T-helper 2 cell treated with Interferon-gamma antibody and Interleukin-4, amounts not matched to agents 5 μg/mL and 100 μg/mL, for 36 hours (primary cell): ENCODE measurements around the gene PRELP.
"Not testable (repeated sequence)": the region's sequence is repeated elsewhere in the genome, so short reads cannot be mapped to it uniquely, and the experiment has no call there.

Experiments
- DNase-seq: peaks from one replicate; pipeline ENCODE4 v3.0.0; 2021; ENCODE audit warnings: low spot score
- H3K27ac Mint-ChIP-seq: one replicate; pipeline ENCODE4 v1.8.0; 2021; ENCODE audit warnings: mild to moderate bottlenecking, mixed read lengths
- H3K27me3 Mint-ChIP-seq: one replicate; pipeline ENCODE4 v1.8.0; 2021; ENCODE audit warnings: low read depth, mixed read lengths
- H3K36me3 Mint-ChIP-seq: one replicate; pipeline ENCODE4 v1.8.0; 2021; ENCODE audit warnings: low read depth, mixed read lengths
- H3K4me1 Mint-ChIP-seq: one replicate; pipeline ENCODE4 v1.8.0; 2021; ENCODE audit warnings: low read depth, mixed read lengths
- H3K4me3 Mint-ChIP-seq: one replicate; pipeline ENCODE4 v1.8.0; 2022; ENCODE audit warnings: mild to moderate bottlenecking, moderate library complexity, mixed read lengths
- H3K9me3 Mint-ChIP-seq: one replicate; pipeline ENCODE4 v1.8.0; 2021; ENCODE audit warnings: mixed read lengths

The PRELP gene

GRCh38 chr1:203512517-203512847, 36.9 kb downstream of the PRELP start:
- Mint-ChIP-seq H3K36me3 (no peaks in the 10 kb centered on the region), H3K4me3 (no peak overlapping the region), H3K27me3 (no peaks in the 10 kb centered on the region), H3K27ac (peak overlapping the region; percentile 46), H3K9me3 (no peaks in the 10 kb centered on the region), H3K4me1 (peaks cover 21% of the 10 kb centered on the region)
- DNase-seq = no peak

GRCh38 chr1:203512848-203513584, 37.4 kb downstream of the PRELP start:
- Mint-ChIP-seq H3K4me1 (peaks cover 21% of the 10 kb centered on the region), H3K27ac (peak overlapping the region; percentile 86), H3K4me3 (peak overlapping the region; percentile 19), H3K9me3 (no peaks in the 10 kb centered on the region), H3K27me3 (no peaks in the 10 kb centered on the region), H3K36me3 (no peaks in the 10 kb centered on the region)
- peak; percentile 61 for DNase-seq

GRCh38 chr1:203513585-203514031, 38.0 kb downstream of the PRELP start:
- Mint-ChIP-seq H3K27me3 (no peaks in the 10 kb centered on the region), H3K9me3 (no peaks in the 10 kb centered on the region), H3K4me3 (no peak overlapping the region), H3K36me3 (no peaks in the 10 kb centered on the region), H3K27ac (peak overlapping the region; percentile 86), H3K4me1 (peaks cover 21% of the 10 kb centered on the region)
- DNase-seq = no peak

DNA sequence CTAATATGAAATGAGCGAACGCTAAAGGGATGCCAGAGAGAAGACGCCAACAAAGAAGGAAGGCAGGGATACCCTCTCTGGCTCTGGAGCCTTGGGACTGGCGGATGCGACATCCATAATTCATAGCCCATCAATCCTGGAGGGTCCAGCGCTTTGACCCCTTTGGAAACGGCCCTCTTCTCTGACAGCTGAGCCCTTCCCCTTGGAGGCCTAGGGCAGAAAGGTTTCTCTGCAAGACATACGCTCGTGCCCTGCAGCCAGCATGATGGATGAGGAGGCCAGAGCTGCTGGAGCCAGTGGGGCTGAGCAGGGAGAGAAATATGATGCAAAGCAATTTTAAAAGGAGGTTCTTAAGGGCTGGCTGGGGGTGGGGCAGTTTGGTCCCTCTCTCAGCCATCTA, 40.6 kb downstream of the PRELP start:
- Mint-ChIP-seq H3K36me3 (no peaks in the 10 kb centered on the region), H3K4me3 (no peak overlapping the region), H3K27me3 (no peaks in the 10 kb centered on the region), H3K4me1 (peaks cover 21% of the 10 kb centered on the region), H3K27ac (no peak overlapping the region), H3K9me3 (no peaks in the 10 kb centered on the region)
- DNase-seq = no peak

- H3K27ac Mint-ChIP-seq = no peak overlapping the region
- peaks cover 21% of the 10 kb centered on the region for H3K4me1 Mint-ChIP-seq
- no peaks in the 10 kb centered on the region for H3K27me3 Mint-ChIP-seq
- H3K4me3 Mint-ChIP-seq = no peak overlapping the region
- H3K9me3 Mint-ChIP-seq = no peaks in the 10 kb centered on the region
- no peak for DNase-seq
- H3K36me3 Mint-ChIP-seq = no peaks in the 10 kb centered on the region
Measured at GRCh38 chr1:203516906-203517305, 41.3 kb downstream of the PRELP start.

GRCh38 chr1:203517426-203518110, 42.0 kb downstream of the PRELP start:
- Mint-ChIP-seq H3K9me3 (no peaks in the 10 kb centered on the region), H3K27me3 (no peaks in the 10 kb centered on the region), H3K4me1 (peaks cover 19% of the 10 kb centered on the region), H3K4me3 (no peak overlapping the region), H3K27ac (no peak overlapping the region), H3K36me3 (no peaks in the 10 kb centered on the region)
- no peak for DNase-seq

DNA sequence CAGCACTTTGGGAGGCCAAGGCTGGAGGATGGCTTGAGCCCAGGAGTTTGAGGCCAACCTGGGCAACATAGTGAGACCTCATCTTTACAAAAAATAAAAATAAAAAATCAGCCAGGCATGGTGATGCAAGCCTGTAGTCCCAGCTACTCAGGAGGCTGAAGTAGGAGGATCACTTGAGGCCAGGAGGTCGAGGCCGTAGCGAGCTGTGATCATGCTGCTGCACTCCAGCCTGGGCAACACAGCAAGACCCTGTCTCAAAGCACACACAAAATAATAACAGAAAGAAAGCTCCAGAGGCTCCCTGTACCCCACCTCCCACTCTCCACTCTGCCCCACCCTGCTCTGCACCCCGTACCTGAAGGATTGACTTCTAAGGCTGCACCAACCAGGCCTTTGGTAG, 42.5 kb downstream of the PRELP start:
- not testable (repeated sequence) for H3K4me3 Mint-ChIP-seq, H3K36me3 Mint-ChIP-seq, H3K9me3 Mint-ChIP-seq, DNase-seq, H3K27me3 Mint-ChIP-seq, H3K27ac Mint-ChIP-seq
- H3K4me1 Mint-ChIP-seq = peaks cover 13% of the 10 kb centered on the region

DNA sequence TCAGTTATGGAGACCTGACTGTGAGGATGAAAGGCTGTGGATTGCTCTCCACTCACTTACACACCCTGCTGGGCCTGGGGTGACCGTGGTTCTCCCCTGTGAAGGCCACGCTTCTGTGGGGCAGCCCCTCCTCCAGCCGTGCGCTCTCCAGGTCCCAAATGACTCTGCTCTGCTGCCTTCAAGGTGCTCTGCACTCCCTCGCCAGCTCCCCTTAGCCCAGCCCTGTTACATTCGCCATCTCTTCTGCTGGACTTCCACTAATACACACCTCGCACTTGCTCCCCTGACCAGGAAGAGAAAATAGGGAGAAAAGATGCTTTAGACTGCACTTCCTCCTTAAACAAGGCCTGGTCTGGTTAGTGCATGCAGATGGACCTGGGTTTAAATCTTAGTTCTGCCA, 42.9 kb downstream of the PRELP start:
- DNase-seq = no peak
- Mint-ChIP-seq H3K4me3 (no peak overlapping the region), H3K27ac (no peak overlapping the region), H3K4me1 (peaks cover 9% of the 10 kb centered on the region), H3K36me3 (no peaks in the 10 kb centered on the region), H3K27me3 (no peaks in the 10 kb centered on the region), H3K9me3 (no peaks in the 10 kb centered on the region)

DNA sequence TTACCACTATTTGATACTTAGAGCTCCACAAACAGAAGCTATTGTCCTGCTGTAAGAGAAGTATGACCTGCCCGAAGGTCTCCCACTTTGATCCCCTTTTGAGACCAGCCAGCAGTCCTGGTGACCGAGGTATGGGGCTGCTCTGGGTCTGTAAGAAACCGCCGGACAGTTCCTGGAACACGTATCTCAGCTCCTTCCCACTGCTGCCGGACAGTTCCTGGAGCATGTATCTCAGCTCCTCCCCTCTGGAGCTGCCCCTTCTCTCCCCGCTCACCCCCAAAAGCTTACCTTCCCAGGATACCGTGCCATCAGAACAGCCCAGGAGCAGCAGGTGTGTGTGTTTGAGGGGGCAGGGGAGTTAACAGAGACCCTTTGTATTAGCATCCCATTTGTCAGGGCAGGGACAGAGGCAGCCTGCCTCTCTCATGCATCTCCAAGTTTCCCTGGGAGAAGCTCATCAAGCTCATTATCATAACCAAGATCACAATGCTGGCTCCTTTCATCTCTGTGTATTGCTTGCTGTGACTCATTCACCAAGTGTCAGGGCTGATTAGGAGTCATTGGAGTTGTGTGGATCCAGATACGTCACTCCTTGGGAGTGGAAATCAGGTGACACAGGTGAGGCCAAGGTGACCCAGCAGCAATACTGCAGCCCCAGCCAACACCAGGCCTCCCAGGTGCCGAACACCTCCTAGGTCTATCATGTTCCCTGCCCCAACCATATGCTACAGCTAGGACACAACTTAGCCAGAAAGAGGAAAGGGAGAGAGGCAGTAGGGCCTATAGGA, 43.6 kb downstream of the PRELP start:
- H3K27ac Mint-ChIP-seq = no peak overlapping the region
- DNase-seq = no peak
- no peaks in the 10 kb centered on the region for H3K9me3 Mint-ChIP-seq
- no peak overlapping the region for H3K4me3 Mint-ChIP-seq
- peaks cover 3% of the 10 kb centered on the region for H3K4me1 Mint-ChIP-seq
- no peaks in the 10 kb centered on the region for H3K36me3 Mint-ChIP-seq
- H3K27me3 Mint-ChIP-seq = no peaks in the 10 kb centered on the region

DNA sequence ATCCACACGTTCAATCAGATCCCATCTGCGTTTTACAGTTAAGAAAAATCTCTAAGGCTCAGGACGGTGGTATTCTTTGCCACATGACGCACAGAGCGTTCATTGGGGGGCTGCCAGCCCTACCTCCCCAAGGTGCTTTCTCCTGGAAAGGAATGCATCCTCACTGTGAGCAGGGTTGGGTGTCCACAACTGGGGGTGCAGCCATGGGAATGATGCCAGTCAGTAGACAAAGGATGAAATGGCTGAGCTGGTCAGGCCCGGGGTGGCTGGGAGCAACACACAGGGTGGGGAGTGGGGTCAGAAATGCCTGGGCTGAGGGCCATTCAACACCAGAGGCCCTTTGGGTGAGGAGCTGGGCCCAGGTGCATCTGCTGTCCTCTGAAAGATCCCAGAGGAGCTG, 44.3 kb downstream of the PRELP start:
- Mint-ChIP-seq H3K27ac (no peak overlapping the region), H3K27me3 (no peaks in the 10 kb centered on the region), H3K4me1 (no peaks in the 10 kb centered on the region), H3K4me3 (no peak overlapping the region), H3K36me3 (no peaks in the 10 kb centered on the region), H3K9me3 (no peaks in the 10 kb centered on the region)
- no peak for DNase-seq

- no peaks in the 10 kb centered on the region for H3K9me3 Mint-ChIP-seq
- no peaks in the 10 kb centered on the region for H3K4me1 Mint-ChIP-seq
- no peak overlapping the region for H3K27ac Mint-ChIP-seq
- no peak for DNase-seq
- no peak overlapping the region for H3K4me3 Mint-ChIP-seq
- no peaks in the 10 kb centered on the region for H3K27me3 Mint-ChIP-seq
- H3K36me3 Mint-ChIP-seq = no peaks in the 10 kb centered on the region
Measured at GRCh38 chr1:203520315-203520714, 44.7 kb downstream of the PRELP start.

DNA sequence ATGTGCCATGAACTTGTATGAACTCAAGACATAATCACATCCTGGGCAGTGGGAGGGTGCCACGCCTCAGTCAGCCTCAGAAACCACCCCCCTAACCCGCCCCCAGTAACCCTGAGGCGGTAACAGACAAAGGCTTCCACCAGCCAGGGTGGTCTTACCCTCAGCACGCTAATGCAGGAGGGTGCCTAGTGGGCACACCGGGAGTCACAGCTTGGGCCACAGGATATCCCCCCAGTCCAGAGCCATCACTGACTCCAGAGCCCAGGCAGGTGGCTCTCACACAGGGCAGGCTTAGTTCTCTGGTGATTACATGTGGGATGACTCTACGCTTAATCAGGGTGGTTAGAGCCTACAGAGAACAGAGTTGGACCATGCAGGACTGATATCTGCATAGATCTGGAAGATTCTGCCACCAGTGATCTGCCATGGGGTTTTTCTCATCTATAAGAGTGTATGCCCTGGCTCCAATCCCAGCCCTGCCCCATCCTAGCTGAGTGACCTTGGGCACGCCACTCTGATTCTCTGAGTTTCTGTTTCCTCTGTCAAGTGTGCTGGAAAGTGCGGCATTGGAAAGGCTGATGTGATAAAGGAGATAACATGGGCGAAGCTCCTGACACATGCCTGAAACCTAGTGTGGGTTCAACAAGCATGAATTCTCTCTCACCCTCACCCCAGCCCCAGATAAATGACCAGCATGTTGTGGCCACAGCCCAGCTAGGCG, 45.6 kb downstream of the PRELP start:
- Mint-ChIP-seq H3K4me1 (no peaks in the 10 kb centered on the region), H3K27ac (no peak overlapping the region), H3K36me3 (no peaks in the 10 kb centered on the region), H3K4me3 (no peak overlapping the region), H3K27me3 (no peaks in the 10 kb centered on the region), H3K9me3 (no peaks in the 10 kb centered on the region)
- no peak for DNase-seq

DNA sequence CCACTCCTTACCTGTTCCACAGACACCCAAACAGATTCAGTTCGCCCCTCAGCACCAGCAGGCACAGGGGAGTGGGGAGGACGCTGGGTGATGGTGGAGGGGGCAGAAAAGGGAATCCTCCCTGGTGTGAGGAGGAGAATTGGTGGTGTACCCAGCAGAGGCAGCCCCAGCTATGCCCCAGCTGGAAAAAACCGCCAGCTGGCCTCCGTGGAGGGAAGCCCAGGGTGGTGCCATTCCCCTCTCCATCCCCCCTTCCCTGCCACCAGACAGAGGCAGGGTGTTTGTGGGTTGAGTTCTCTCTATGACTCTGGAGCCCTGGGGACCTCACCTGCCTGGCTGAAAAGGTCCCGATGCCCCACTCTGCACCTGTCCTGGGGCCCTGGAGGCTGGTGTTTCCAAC, 46.2 kb downstream of the PRELP start:
- no peak for DNase-seq
- no peak overlapping the region for H3K27ac Mint-ChIP-seq
- no peaks in the 10 kb centered on the region for H3K4me1 Mint-ChIP-seq
- no peaks in the 10 kb centered on the region for H3K36me3 Mint-ChIP-seq
- H3K27me3 Mint-ChIP-seq = no peaks in the 10 kb centered on the region
- no peaks in the 10 kb centered on the region for H3K9me3 Mint-ChIP-seq
- no peak overlapping the region for H3K4me3 Mint-ChIP-seq

DNA sequence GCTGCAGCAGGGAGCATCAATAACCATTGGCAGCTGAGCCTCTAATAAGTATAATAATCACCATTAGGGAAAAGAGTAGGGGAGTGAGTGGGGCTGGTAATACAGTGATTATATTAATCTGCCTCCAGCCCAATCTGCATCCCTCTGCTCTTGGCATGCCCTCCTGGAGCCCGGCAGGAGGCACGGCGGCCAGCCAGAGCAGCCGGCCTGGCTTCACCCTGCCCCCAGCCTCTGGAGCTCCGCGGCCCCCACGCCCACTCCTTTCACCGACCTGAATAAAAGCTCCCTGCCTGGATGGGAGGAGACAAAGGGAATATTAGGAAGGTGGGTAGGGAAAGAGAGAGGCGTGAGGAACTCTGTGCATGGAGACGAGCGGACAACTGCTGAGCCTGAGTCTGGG, 46.6 kb downstream of the PRELP start:
- Mint-ChIP-seq H3K4me3 (no peak overlapping the region), H3K27me3 (no peaks in the 10 kb centered on the region), H3K36me3 (no peaks in the 10 kb centered on the region), H3K27ac (no peak overlapping the region), H3K9me3 (no peaks in the 10 kb centered on the region), H3K4me1 (no peaks in the 10 kb centered on the region)
- no peak for DNase-seq
